ENCODE results near the gene FAM185A.
"Not testable (repeated sequence)": the region's sequence is repeated elsewhere in the genome, so short reads cannot be mapped to it uniquely, and the experiment has no call there.

The FAM185A gene

DNA sequence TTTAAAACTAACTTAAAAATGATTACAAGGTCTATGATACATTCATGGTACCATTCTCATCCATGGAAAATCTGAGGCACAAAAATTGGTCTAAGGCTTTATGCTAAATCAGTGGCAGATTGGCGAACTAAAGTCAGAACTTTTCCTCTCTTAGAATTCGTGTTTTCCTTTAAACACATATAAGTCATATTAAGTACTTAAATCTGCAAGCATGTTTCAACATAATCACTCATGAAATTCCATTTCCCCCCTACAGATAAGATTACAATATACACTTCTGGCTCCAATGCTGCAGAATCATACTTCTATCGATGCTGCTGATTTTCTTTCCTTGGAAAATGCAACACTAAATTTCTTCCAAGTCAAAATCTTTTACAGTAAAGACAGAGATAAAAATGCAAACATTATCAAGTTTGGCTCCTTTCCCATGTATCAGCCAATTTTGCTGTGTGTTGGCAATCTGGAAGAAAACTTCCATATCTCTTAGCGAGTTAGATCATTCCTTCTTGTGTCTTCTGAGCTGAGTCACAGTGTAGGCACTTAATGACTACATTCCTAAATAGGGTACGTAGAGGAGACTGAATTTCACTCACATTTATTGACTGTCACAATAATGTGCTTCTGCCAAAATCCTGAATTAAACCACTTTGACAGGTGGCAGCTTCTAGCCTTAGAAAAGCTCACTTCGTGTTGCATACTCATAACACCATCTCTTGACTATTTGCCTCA is 87.6 kb downstream of the FAM185A start:
- H3K9ac ChIP-seq (ENCODE audit: low read depth, low read length), result no peak overlapping the region
- no peak overlapping the region for H2AFZ ChIP-seq (ENCODE audit: low read depth, low read length)
- no peaks in the 10 kb centered on the region for H4K20me1 ChIP-seq (ENCODE audit: insufficient read depth, low read length)
- no peaks in the 10 kb centered on the region for H3K27me3 ChIP-seq (ENCODE audit: insufficient read depth, low read length, poor library complexity)
- H3K9me3 ChIP-seq (ENCODE audit: insufficient read depth, low read length, severe bottlenecking), result no peaks in the 10 kb centered on the region
- H3K4me2 ChIP-seq (ENCODE audit: insufficient read depth, low read length), result no peak overlapping the region
- H3K4me3 ChIP-seq (ENCODE audit: low read depth in 1 of 2, low read length in 2 of 2), result no peak overlapping the region
- H3K36me3 ChIP-seq (ENCODE audit: insufficient read depth, low read length), result no peaks in the 10 kb centered on the region
- H3K79me2 ChIP-seq (ENCODE audit: insufficient read depth, low read length), result no peaks in the 10 kb centered on the region
- H3K4me1 ChIP-seq (ENCODE audit: insufficient read depth, low read length), result no peaks in the 10 kb centered on the region
- TF ChIP-seq CTCF (IDR thresholded peaks at IDR 0.05; ENCODE audit: borderline replicate concordance, extremely low read depth, low read length, poor library complexity, severe bottlenecking) (no peak), EZH2 (IDR thresholded peaks at IDR 0.05; ENCODE audit: borderline replicate concordance, low read depth, low read length, severe bottlenecking) (no peak)
- ATAC-seq (ENCODE audit: insufficient read depth, low read depth), result no peak
- H3K27ac ChIP-seq (ENCODE audit: low read length), result no peak overlapping the region
- DNase-seq, result no peak

DNA sequence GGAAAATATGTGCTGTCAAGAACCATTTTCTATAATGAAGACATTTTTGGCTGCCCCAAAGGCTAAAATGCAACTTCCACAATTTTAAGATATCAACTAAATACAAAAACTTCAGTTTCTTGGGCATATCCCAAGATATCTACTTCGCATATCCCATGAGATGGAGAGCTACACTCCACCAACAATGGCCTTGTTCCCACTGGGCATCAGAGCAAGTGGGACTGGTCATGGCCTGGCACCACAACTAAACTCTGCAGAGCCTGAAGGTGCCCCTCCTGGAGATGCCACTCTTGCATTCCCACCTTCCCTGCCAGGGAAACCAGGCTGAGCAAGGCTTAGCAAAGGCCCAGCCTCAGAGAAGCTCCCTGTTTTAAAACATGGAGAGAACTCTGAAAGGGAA is 88.2 kb downstream of the FAM185A start:
- Histone ChIP-seq H3K9ac (ENCODE audit: low read depth, low read length) (no peak overlapping the region), H2AFZ (ENCODE audit: low read depth, low read length) (no peak overlapping the region), H3K27ac (ENCODE audit: low read length) (no peak overlapping the region), H4K20me1 (ENCODE audit: insufficient read depth, low read length) (no peaks in the 10 kb centered on the region), H3K4me1 (ENCODE audit: insufficient read depth, low read length) (no peaks in the 10 kb centered on the region), H3K36me3 (ENCODE audit: insufficient read depth, low read length) (no peaks in the 10 kb centered on the region), H3K4me3 (ENCODE audit: low read depth in 1 of 2, low read length in 2 of 2) (no peak overlapping the region), H3K27me3 (ENCODE audit: insufficient read depth, low read length, poor library complexity) (no peaks in the 10 kb centered on the region), H3K4me2 (ENCODE audit: insufficient read depth, low read length) (no peak overlapping the region), H3K9me3 (ENCODE audit: insufficient read depth, low read length, severe bottlenecking) (no peaks in the 10 kb centered on the region), H3K79me2 (ENCODE audit: insufficient read depth, low read length) (no peaks in the 10 kb centered on the region)
- no peak for TF ChIP-seq CTCF (IDR thresholded peaks at IDR 0.05; ENCODE audit: borderline replicate concordance, extremely low read depth, low read length, poor library complexity, severe bottlenecking)
- no peak for TF ChIP-seq EZH2 (IDR thresholded peaks at IDR 0.05; ENCODE audit: borderline replicate concordance, low read depth, low read length, severe bottlenecking)
- DNase-seq (no peak), ATAC-seq (ENCODE audit: insufficient read depth, low read depth) (no peak)

GRCh38 chr7:102837802-102838201 is 89.0 kb downstream of the FAM185A start:
- no peak for DNase-seq
- TF ChIP-seq EZH2 (IDR thresholded peaks at IDR 0.05; ENCODE audit: borderline replicate concordance, low read depth, low read length, severe bottlenecking) (no peak), CTCF (IDR thresholded peaks at IDR 0.05; ENCODE audit: borderline replicate concordance, extremely low read depth, low read length, poor library complexity, severe bottlenecking) (no peak)
- Histone ChIP-seq H3K4me2 (ENCODE audit: insufficient read depth, low read length) (no peak overlapping the region), H3K4me3 (ENCODE audit: low read depth in 1 of 2, low read length in 2 of 2) (no peak overlapping the region), H3K36me3 (ENCODE audit: insufficient read depth, low read length) (no peaks in the 10 kb centered on the region), H3K27me3 (ENCODE audit: insufficient read depth, low read length, poor library complexity) (no peaks in the 10 kb centered on the region), H3K79me2 (ENCODE audit: insufficient read depth, low read length) (no peaks in the 10 kb centered on the region), H2AFZ (ENCODE audit: low read depth, low read length) (no peak overlapping the region), H3K9me3 (ENCODE audit: insufficient read depth, low read length, severe bottlenecking) (no peaks in the 10 kb centered on the region), H4K20me1 (ENCODE audit: insufficient read depth, low read length) (no peaks in the 10 kb centered on the region), H3K9ac (ENCODE audit: low read depth, low read length) (no peak overlapping the region), H3K27ac (ENCODE audit: low read length) (no peak overlapping the region), H3K4me1 (ENCODE audit: insufficient read depth, low read length) (no peaks in the 10 kb centered on the region)
- no peak for ATAC-seq (ENCODE audit: insufficient read depth, low read depth)

DNA sequence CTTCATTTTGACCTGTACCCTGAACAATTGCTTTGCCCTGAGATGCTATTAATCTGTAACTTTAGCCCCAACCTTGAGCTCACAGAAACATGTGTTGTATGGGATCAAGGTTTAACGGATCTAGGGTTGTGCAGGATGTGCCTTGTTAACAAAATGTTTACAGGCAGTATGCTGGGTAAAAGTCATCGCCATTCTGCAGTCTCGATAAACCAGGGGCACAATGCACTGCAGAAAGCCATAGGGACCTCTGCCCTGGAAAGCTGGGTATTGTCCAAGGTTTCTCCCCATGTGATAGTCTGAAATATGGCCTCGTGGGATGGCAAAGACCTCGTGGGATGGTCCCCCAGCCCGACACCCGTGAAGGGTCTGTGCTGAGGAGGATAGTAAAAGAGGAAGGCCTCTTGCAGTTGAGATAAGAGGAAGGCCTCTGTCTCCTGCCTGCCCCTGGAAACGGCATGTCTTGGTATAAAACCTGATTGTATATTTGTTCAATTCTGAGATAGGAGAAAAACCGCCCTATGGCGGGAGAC is 89.8 kb downstream of the FAM185A start:
- not testable (repeated sequence) for H3K36me3 ChIP-seq (ENCODE audit: insufficient read depth, low read length); H3K4me1 ChIP-seq (ENCODE audit: insufficient read depth, low read length); H3K27me3 ChIP-seq (ENCODE audit: insufficient read depth, low read length, poor library complexity); DNase-seq; H2AFZ ChIP-seq (ENCODE audit: low read depth, low read length); H3K9me3 ChIP-seq (ENCODE audit: insufficient read depth, low read length, severe bottlenecking); H3K27ac ChIP-seq (ENCODE audit: low read length); H3K4me3 ChIP-seq (ENCODE audit: low read depth in 1 of 2, low read length in 2 of 2); H4K20me1 ChIP-seq (ENCODE audit: insufficient read depth, low read length); ATAC-seq (ENCODE audit: insufficient read depth, low read depth); H3K4me2 ChIP-seq (ENCODE audit: insufficient read depth, low read length); H3K79me2 ChIP-seq (ENCODE audit: insufficient read depth, low read length); H3K9ac ChIP-seq (ENCODE audit: low read depth, low read length)

Data from DND-41 (cell line).